ENCODE measurements around the gene RPS19BP1.

Gene RPS19BP1

GRCh38 chr22:39559456-39560105 lies 27.0 kb upstream of the RPS19BP1 start:
- no peak for DNase-seq (ENCODE audit: low read depth, low spot score)

- no peak for DNase-seq (ENCODE audit: low read depth, low spot score)
These were observed 26.4 kb upstream of the RPS19BP1 start for GRCh38 chr22:39558950-39559349.

- DNase-seq (ENCODE audit: low read depth, low spot score): no peak
These were observed 25.7 kb upstream of the RPS19BP1 start for GRCh38 chr22:39558254-39558727.

- no peak for DNase-seq (ENCODE audit: low read depth, low spot score)
These were observed 24.7 kb upstream of the RPS19BP1 start for GRCh38 chr22:39556970-39557841.

- no peak for DNase-seq (ENCODE audit: low read depth, low spot score)
These were observed 21.6 kb upstream of the RPS19BP1 start for GRCh38 chr22:39554151-39554550.

- DNase-seq (ENCODE audit: low read depth, low spot score): no peak
These were observed 20.9 kb upstream of the RPS19BP1 start for GRCh38 chr22:39553429-39553828.

GRCh38 chr22:39547587-39547947 lies 15.0 kb upstream of the RPS19BP1 start:
- DNase-seq (ENCODE audit: low read depth, low spot score): no peak

- DNase-seq (ENCODE audit: low read depth, low spot score): no peak
These were observed 14.5 kb upstream of the RPS19BP1 start for GRCh38 chr22:39546889-39547586.

GRCh38 chr22:39545386-39546365 lies 13.1 kb upstream of the RPS19BP1 start:
- no peak for DNase-seq (ENCODE audit: low read depth, low spot score)

- DNase-seq (ENCODE audit: low read depth, low spot score): no peak
These were observed 10.5 kb upstream of the RPS19BP1 start for GRCh38 chr22:39543095-39543494.

GRCh38 chr22:39537975-39538374 lies 5.4 kb upstream of the RPS19BP1 start:
- DNase-seq (ENCODE audit: low read depth, low spot score): no peak

GRCh38 chr22:39536711-39537110 lies 4.2 kb upstream of the RPS19BP1 start:
- DNase-seq (ENCODE audit: low read depth, low spot score): no peak

GRCh38 chr22:39535831-39536449 lies 3.4 kb upstream of the RPS19BP1 start:
- no peak for DNase-seq (ENCODE audit: low read depth, low spot score)

GRCh38 chr22:39535357-39535725 lies 2.8 kb upstream of the RPS19BP1 start:
- DNase-seq (ENCODE audit: low read depth, low spot score): no peak

GRCh38 chr22:39534591-39535356 lies 2.2 kb upstream of the RPS19BP1 start:
- DNase-seq (ENCODE audit: low read depth, low spot score): no peak

- DNase-seq (ENCODE audit: low read depth, low spot score): no peak
These were observed 1.6 kb upstream of the RPS19BP1 start for GRCh38 chr22:39534092-39534506.

- DNase-seq (ENCODE audit: low read depth, low spot score): no peak
These were observed 1.7 kb downstream of the RPS19BP1 start for GRCh38 chr22:39530692-39531331.

- no peak for DNase-seq (ENCODE audit: low read depth, low spot score)
These were observed 2.4 kb downstream of the RPS19BP1 start for GRCh38 chr22:39530116-39530515.

GRCh38 chr22:39529487-39529851 lies 3.1 kb downstream of the RPS19BP1 start:
- DNase-seq (ENCODE audit: low read depth, low spot score): no peak
